Myocyte (in vitro differentiated cells): ENCODE measurements around the gene TNRC18. TPM values are rescaled to one million over a fixed set of nuclear protein-coding genes. Genes with fewer than 3 reads are reported as not detected.

Experiments
- DNase-seq: peaks from one replicate; pipeline ENCODE4 v3.0.0-alpha.2; 2012; ENCODE audit warnings: low read depth
- total RNA-seq: library from RNA; depleted of rRNA; stranded (reverse); fragments of >200 nt; gene quantifications from 2 replicates; pipeline ENCODE4 v1.2.3, GENCODE V29; 2014

TNRC18 gene
- total RNA-seq, 1 donor from 2014 or later = 32.3 TPM

GRCh38 chr7:5429857-5430611 is 6.4 kb upstream of the TNRC18 start:
- peak; percentile 37 for DNase-seq

- DNase-seq = peak; percentile 59
These were observed 5.7 kb upstream of the TNRC18 start for GRCh38 chr7:5429253-5429856.

DNA sequence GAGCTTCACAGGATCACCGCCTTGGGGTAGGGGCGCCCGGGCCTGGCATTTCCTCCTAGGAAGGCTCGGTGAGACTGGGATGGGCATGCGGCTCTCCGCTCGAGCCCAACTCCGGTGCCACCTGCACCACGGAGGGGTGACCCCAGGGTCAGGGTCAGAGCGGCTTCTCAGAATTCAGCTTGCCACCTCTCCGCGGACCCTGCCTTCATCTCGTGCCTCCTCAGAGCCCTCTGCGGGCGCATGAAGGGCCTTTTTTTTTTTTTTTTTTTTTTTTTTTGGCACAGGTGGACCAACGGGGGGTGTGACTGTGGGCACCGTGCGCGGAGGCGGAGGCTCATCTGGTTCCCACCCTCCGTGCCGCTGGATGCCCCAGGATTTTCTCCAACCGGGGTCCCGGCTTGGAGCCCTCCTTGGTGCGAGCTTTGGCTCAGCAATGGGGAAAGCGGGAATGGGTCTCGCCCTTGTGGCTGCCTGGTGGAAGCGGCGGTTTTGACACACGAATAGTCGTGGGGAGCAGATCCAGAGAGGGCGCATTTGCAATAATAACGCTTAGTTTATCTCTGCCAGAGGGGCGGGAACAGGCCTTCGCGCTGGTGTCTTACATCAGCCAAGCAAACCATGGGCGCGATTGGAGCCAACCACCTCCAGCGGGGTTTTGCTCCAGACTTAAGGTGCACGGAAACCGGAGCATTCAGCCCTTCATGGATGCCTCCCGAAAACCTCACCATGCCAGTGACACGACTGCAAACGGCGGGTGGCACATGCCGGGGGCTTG is 5.0 kb upstream of the TNRC18 start:
- DNase-seq = peak; percentile 79

- no peak for DNase-seq
These were observed 2.5 kb upstream of the TNRC18 start for GRCh38 chr7:5426226-5426475.

GRCh38 chr7:5425507-5426225 is 2.0 kb upstream of the TNRC18 start:
- peak; percentile 96 for DNase-seq

DNA sequence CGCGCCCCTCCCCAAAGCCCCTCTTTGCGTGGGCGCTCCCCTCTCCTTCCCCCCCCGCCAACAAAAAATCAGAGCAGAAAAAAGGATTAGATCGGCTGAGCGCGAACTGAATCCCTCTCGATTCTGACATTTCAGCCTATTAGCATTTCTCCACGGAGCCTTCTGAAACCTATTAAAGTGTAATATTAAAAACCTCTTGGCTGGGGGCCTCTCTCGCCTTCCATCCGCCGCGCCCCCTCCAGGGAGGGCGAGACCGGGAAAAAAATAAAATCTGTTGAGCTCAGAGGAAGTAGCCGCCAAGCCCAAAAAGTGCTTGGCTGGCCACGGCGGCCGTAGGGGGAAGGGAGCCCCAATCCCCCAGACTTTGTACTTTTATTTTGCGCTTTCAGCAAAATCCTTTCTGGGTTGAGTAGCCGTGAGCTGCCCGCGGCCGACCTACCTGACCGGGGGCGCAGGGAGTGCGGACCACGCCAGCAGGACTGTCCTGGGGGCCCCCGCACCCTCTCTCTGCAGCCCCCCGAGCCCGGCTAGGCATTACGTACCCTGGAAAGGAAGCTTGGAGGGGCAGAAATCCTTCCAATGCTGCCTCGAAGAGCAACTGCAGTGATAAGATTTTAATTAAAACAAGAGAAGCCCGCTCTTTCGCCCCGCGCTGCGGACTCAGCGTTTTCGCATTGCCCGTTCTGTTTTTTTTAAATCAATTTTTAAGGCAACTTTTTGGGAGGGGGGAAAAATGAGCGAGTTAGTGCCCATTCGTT is 1.3 kb upstream of the TNRC18 start:
- peak; percentile 71 for DNase-seq

- DNase-seq = peak; percentile 100
These were observed 528 bp upstream of the TNRC18 start for GRCh38 chr7:5423976-5424748.

GRCh38 chr7:5422396-5423305 is 983 bp downstream of the TNRC18 start:
- DNase-seq = peak; percentile 52

GRCh38 chr7:5421714-5422395 is 1.8 kb downstream of the TNRC18 start:
- peak; percentile 85 for DNase-seq

DNA sequence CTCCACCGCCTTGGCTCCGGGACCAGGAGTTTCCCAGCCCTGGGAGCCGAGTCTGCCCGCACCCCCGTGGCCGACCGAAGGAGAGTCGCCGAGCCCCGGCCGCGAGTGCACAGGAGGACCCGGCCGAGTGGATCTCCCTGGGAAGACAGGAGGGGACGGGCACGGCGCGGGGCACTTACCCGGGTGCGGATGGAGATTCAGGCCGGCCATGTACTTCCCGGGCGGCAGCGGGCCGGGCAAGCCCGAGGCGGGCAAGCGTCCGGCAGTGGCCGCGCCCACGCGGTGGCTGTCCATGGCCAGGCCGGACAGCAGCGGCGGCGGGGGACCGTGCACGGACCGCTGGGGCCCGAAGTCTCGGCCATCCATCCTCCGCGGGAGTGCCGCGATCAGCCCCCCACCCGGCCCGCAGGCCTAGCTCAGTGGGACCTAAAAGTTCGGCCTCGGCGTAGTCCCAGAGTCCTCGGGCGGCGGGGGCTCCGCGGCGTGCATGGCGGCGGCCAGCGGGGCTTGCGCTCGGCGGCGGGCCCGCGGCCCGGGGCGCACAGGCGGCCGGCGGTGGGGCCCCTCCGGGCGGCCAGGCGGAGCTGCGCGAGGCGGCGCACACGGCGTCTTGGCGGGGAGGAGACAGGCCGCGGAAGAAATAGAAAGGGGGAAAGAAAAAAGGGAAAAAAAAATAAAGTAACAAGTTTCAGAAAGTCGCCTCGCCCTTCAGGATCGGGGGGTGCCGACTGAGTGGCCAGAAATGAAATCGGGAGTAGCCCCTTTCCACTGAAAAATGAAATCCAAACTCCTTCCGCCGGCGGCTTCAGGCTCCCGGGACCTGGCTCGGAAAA is 2.5 kb downstream of the TNRC18 start:
- DNase-seq = peak; percentile 53

GRCh38 chr7:5420067-5420880 is 3.4 kb downstream of the TNRC18 start:
- peak; percentile 47 for DNase-seq

DNA sequence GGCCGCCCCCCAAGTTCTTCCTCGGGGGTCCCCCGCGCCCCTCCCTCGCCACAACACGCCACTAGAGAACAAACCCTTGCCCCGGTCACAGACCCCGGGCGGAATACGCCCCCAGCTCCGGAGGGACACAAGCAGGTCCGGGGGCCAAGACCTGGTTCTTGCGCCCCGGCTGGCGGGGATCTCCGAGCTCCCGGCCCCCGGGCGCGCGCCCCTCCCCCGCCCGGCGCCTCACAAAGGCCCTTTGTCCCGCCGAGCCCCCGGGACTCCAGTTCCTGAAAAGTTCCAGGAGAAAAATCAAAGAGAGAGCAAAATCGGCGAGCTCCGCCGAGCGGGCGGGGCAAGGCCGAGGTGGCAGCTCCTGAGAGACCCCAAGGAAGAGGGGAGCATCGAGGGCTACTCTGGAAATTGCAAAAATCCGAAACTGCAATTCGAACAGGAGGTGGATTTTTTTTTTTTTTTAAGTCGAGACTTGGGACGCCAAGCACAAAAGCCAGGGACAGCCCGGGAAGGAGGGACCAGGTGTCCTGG is 4.0 kb downstream of the TNRC18 start:
- DNase-seq = peak; percentile 51

DNA sequence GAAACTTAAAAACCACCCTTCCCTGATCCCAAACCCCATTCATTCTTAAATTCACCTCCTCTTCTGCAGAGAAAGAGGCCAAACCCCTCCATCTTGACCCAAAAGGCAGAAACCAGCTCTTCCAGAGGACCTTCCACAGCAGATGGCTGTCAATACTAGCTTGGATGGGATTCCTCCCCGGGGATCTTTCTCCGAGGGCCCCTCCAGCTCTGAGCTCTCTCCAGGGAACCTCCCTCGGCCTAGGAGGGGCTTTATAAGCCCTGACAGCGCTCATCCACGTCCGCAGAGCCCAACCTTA is 5.4 kb downstream of the TNRC18 start:
- no peak for DNase-seq

DNA sequence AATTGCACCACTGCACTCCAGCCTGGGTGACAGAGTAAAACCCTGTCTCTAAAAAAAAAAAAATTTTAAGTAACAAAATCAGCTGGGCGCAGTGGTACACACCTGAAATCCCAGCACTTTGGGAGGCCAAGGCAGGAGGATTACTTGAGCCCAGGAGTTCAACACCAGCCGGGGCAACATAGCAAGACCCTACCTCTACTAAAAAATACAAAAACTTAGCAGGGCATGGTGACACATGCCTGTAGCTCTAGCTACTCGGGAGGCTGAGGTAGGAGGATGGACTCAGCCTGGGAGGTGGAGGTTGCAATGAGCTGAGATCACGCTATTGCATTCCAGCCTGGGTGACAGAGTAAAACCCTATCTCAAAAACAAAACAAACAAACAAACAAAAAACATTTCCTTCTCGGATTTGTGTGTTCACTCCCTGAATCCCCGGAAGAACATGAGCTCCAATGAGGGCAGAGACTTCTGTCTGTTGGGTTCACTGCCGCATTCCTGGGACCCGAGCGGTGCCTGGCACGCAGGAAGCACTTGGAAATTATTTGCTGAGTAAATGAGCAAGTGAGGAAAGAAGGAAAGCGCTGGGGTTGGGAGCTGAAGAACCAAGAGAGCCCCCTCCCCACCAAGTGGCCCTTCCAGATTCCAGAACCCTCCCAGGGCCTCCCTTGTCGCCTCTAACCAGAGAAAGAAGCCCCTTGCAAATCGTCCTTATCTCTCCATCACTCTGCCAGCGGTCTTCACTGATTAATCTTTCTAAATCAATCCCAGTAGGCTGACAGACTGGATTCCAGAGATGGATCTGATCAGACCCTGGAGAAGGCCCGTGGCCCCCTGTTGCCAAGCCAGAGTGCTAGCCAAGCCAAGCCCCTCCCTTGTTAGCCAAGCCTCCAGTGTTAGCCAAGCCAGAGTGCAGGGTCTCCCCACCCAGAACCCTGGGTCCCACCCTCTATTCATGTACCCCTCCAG is 6.2 kb downstream of the TNRC18 start:
- peak; percentile 32 for DNase-seq

DNA sequence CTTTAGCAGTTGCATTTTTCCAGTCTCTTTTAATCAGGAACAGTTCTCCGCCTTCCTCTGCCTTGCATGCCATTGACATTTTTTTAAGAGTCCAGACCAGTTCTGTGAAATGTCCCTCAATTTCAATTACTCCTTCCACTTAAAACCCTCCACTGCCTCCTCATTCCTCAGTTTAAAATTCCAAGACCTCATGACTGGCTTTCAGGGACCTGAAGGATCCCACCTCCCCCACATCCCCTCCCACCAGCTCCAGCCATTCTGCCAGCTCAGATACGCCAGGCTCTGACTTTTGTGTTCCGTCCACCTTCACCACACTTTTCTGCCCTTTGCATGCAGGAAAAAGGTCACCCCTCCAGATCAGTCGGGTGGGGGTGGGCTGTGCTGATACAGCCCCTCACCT is 8.7 kb downstream of the TNRC18 start:
- no peak for DNase-seq

DNA sequence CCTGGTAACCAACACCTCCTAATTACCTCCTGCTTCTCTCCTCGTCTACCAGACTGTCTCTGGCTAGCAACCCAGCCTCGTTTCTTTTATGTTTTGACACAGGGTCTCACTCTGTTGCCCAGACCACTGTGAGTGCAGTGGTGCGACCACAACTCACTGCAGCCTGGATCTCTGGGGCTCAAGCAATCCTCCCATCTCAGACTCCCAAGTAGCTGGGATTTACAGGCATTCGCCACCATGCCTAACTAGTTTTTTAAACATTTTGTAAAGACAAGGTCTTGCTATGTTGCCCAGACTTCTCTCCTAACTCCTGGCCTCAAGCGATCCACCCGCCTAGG is 10.2 kb downstream of the TNRC18 start:
- DNase-seq = no peak
